PFSK-1 (cell line): ENCODE data around the gene ITPRIP.

ENCODE experiments used
- POLR2AphosphoS5 ChIP-seq: IDR thresholded peaks from 2 replicates; pipeline ENCODE4 v1.6.1; 2012; ENCODE audit warnings: low read depth, mild to moderate bottlenecking, control low read depth, low read length, moderate library complexity
- SIN3A ChIP-seq: IDR thresholded peaks from 2 replicates; pipeline ENCODE4 v1.6.1; 2012; ENCODE audit warnings: mild to moderate bottlenecking, low read length, moderate library complexity, borderline replicate concordance; ENCODE audit not compliant: insufficient read depth

DNA sequence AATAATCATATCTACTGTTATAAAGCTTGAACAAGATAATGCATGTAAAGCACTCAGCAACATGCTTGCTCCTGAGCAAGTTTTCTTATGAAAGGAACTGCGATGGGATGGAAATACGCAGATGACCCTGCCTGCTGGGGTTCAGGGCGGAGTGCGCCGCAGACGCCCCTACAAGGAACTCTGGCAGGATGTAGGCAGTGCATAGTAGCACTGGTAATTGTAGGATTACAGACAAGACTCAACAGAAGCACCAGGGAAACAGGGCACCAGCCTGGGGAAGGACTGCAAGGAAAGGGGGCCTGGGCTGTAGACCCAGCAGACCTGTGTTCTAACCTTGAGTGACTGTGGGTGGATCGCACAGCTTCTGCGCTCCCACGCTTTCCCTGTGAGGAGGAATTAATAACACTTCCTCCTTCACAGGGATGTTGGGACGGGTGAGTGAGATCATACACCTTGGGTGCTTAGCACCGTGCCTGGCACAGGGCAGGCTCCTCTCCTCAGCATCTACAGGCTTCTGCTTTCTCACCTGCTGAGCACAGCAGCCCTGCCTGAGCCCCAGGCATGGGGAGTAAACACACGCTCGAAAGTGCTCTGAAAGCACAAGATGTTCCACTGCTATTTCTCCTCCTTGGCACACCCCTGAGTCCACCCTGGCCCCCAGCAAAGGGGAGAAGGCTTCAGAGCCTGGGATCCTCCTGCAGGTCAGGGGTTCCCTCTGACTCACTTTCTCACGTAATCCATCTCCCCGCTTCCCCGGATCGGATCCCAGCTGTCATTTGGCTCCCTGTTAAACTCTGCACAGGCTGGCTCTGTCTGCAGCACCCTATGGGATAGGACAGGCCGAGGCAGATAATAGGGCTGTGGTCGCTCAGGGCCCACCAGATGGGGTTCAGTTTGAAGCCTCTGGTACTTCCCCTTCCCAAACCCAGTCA is 19.2 kb downstream of the ITPRIP start:
- TF ChIP-seq POLR2AphosphoS5 (no peak), SIN3A (no peak)
